ENCODE data around the gene HPCA. TPM values are rescaled to one million over a fixed set of nuclear protein-coding genes. Genes with fewer than 3 reads are reported as not detected.

Gene HPCA
- total and polyA plus RNA-seq, 2 of the 4 experiments (the other 2 are of a cell fraction), result 0.22 TPM; not detected in 1

GRCh38 chr1:32860566-32860965 lies 25.7 kb upstream of the HPCA start:
- DNase-seq, result no peak
- no peak for TF ChIP-seq POLR2A (IDR thresholded peaks at IDR 0.05; ENCODE audit: low read depth, low read length)
- TF ChIP-seq NFE2L2 (IDR thresholded peaks at IDR 0.05; ENCODE audit: low read depth, low read length), result no peak
- no peak for TF ChIP-seq FOS (IDR thresholded peaks at IDR 0.05; ENCODE audit: low read depth, low read length)
- TF ChIP-seq SMC3 (IDR thresholded peaks at IDR 0.05; ENCODE audit: low read depth, low read length), result no peak
- no peak for TF ChIP-seq CHD1 (IDR thresholded peaks at IDR 0.05; ENCODE audit: low read depth, low read length)
- TF ChIP-seq MXI1 (IDR thresholded peaks at IDR 0.05; ENCODE audit: borderline replicate concordance, low read depth, low read length), result no peak
- no peak for TF ChIP-seq BHLHE40 (IDR thresholded peaks at IDR 0.05; ENCODE audit: low read depth, low read length)
- TF ChIP-seq, protein P1, sequence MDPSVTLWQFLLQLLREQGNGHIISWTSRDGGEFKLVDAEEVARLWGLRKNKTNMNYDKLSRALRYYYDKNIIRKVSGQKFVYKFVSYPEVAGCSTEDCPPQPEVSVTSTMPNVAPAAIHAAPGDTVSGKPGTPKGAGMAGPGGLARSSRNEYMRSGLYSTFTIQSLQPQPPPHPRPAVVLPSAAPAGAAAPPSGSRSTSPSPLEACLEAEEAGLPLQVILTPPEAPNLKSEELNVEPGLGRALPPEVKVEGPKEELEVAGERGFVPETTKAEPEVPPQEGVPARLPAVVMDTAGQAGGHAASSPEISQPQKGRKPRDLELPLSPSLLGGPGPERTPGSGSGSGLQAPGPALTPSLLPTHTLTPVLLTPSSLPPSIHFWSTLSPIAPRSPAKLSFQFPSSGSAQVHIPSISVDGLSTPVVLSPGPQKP (IDR thresholded peaks at IDR 0.05; ENCODE audit: borderline replicate concordance, low read depth, low read length), result no peak
- TF ChIP-seq RCOR1 (IDR thresholded peaks at IDR 0.05; ENCODE audit: insufficient replicate concordance, low read length), result no peak
- Histone ChIP-seq H3K14ac (replicated peaks; ENCODE audit: low read depth, low read length) (no peak overlapping the region), H3K18ac (ENCODE audit: low read depth, low read length) (no peak overlapping the region), H4K20me1 (ENCODE audit: insufficient read depth, low read length) (no peaks in the 10 kb centered on the region), H3K9ac (ENCODE audit: low read depth, low read length) (no peak overlapping the region), H2BK20ac (ENCODE audit: low read depth, low read length) (no peak overlapping the region), H4K91ac (ENCODE audit: insufficient read depth, low read depth, low read length) (no peak overlapping the region), H3K56ac (ENCODE audit: extremely low read depth, insufficient read depth, low read length) (no peak overlapping the region), H2AK9ac (replicated peaks; ENCODE audit: low read depth, low read length, poor library complexity) (no peak overlapping the region), H3K4me1 (ENCODE audit: control insufficient read depth, insufficient read depth, low read length) (peaks cover 7% of the 10 kb centered on the region), H2BK120ac (ENCODE audit: low read depth, low read length) (no peak overlapping the region), H3K4me3 (ENCODE audit: insufficient read depth, low read depth, low read length) (no peak overlapping the region), H2AFZ (replicated peaks; ENCODE audit: low read length, poor library complexity) (no peak overlapping the region), H3K4ac (ENCODE audit: low read depth, low read length) (no peak overlapping the region), H3K36me3 (ENCODE audit: control insufficient read depth, insufficient read depth, low read length) (peaks cover 22% of the 10 kb centered on the region), H3K79me1 (ENCODE audit: low read depth in 1 of 2, low read length in 2 of 2) (no peaks in the 10 kb centered on the region; a peak in 1 of 4 replicates), H4K8ac (ENCODE audit: low read depth in 2 of 2, low read length in 2 of 2) (no peak overlapping the region), H2BK15ac (ENCODE audit: low read depth, low read length) (no peak overlapping the region), H2AK5ac (ENCODE audit: low read depth, low read length) (no peak overlapping the region), H2BK5ac (ENCODE audit: low read depth, low read length, poor library complexity, severe bottlenecking) (no peak overlapping the region), H4K5ac (ENCODE audit: low read depth, low read length) (no peak overlapping the region), H3K4me2 (ENCODE audit: low read depth, low read length) (no peak overlapping the region), H3K27ac (ENCODE audit: insufficient read depth, low read length) (no peak overlapping the region), H3K9me1 (ENCODE audit: insufficient read depth, low read length) (peaks cover 11% of the 10 kb centered on the region; the same call in 1 of the 2 replicates), H3K23ac (ENCODE audit: low read depth, low read length) (no peak overlapping the region), H3K9me3 (ENCODE audit: control insufficient read depth, insufficient read depth, low read length) (no peaks in the 10 kb centered on the region), H3K27me3 (ENCODE audit: control insufficient read depth, insufficient read depth, low read length) (no peaks in the 10 kb centered on the region)
- ATAC-seq (ENCODE audit: low read depth), result no peak
- dilution Hi-C loops (cut with HindIII; ENCODE audit: low sequenced_read_pairs, unreplicated experiment) (no loop called here), in situ Hi-C loops (cut with MboI; ENCODE audit: low sequenced_read_pairs) (no loop called here), intact Hi-C loops (cut with micrococcal nuclease) (no loop called here)
- ChIA-PET POLR2A (ENCODE audit: unreplicated experiment) (no interaction called here), CTCF (interaction anchor here (0.6 to 1.5 kb wide), 3 partner anchors 24 to 38 kb away, joined by 3 to 7 read pairs (median 4); no protein-coding TSS in a partner anchor)
- no TSS peak for BruUV-seq (replicated peaks)

All from IMR-90 (cell line).